Testis (tissue), 2 donors: ENCODE data around the gene RSAD2.

Source experiments
- POLR2A ChIP-seq: fragments of 450-650 bp; IDR thresholded peaks from one replicate; pipeline ENCODE4 v1.6.1; 2017; ENCODE audit warnings: antibody characterized with exemption, mild to moderate bottlenecking, moderate library complexity
- TF ChIP-seq, protein P1 (sequence below), 3 experiments: fragments of 450-650 bp in 2 of 3; fragments of 200-600 bp in 1 of 3; sonication (generic) in 1 of 3; IDR thresholded peaks; one replicate each; pipeline ENCODE4 v1.5.1; 2016 to 2019; ENCODE audit warnings: antibody characterized with exemption in 3 of 3, mild to moderate bottlenecking in 2 of 3, moderate library complexity in 1 of 3

DNA sequence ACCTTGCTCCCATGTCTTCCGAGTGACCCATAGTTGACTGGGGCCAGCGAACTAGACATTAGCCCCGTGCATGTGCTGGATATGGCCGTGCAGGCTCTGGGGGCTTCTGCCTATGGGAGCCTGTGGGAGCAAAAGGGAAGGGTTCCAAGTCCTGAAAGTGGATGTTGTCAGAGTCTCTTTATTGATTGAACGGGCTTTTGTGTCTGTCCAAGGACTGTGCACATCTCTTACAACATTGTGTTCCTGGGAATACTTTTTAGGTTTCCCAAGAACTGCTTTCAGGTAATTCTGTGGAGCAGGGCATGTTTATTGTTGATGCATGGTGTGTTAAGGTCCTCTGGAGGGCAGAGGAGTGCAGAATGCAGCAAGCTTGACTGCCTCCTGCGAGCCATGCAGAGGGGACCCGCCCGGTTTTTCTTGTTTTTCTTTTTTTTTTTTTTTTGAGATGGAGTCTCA is 44.7 kb downstream of the RSAD2 start:
- TF ChIP-seq POLR2A, result no peak
- TF ChIP-seq, protein P1, sequence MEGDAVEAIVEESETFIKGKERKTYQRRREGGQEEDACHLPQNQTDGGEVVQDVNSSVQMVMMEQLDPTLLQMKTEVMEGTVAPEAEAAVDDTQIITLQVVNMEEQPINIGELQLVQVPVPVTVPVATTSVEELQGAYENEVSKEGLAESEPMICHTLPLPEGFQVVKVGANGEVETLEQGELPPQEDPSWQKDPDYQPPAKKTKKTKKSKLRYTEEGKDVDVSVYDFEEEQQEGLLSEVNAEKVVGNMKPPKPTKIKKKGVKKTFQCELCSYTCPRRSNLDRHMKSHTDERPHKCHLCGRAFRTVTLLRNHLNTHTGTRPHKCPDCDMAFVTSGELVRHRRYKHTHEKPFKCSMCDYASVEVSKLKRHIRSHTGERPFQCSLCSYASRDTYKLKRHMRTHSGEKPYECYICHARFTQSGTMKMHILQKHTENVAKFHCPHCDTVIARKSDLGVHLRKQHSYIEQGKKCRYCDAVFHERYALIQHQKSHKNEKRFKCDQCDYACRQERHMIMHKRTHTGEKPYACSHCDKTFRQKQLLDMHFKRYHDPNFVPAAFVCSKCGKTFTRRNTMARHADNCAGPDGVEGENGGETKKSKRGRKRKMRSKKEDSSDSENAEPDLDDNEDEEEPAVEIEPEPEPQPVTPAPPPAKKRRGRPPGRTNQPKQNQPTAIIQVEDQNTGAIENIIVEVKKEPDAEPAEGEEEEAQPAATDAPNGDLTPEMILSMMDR (IDR thresholded peaks at IDR 0.05), result no peak
